HPDE6-E6E7 (cell line): Measurements from ENCODE around the gene LPAR1.

Experiments used
- DNase-seq: peaks from one replicate; pipeline ENCODE4 v3.0.0; 2011; ENCODE audit warnings: missing footprints; ENCODE audit errors: extremely low spot score

The LPAR1 gene

GRCh38 chr9:111001526-111001925, 36.7 kb downstream of the LPAR1 start:
- no peak for DNase-seq

GRCh38 chr9:111000202-111000601, 38.1 kb downstream of the LPAR1 start:
- DNase-seq, result no peak

- DNase-seq, result no peak
Measured at GRCh38 chr9:110999379-110999778, 38.9 kb downstream of the LPAR1 start.

- no peak for DNase-seq
Measured at GRCh38 chr9:110997847-110998246, 40.4 kb downstream of the LPAR1 start.

GRCh38 chr9:110996436-110997220, 41.6 kb downstream of the LPAR1 start:
- no peak for DNase-seq

GRCh38 chr9:110995420-110996340, 42.6 kb downstream of the LPAR1 start:
- no peak for DNase-seq

- DNase-seq, result no peak
Measured at GRCh38 chr9:110994771-110995241, 43.5 kb downstream of the LPAR1 start.

GRCh38 chr9:110990481-110990880, 47.8 kb downstream of the LPAR1 start:
- DNase-seq, result no peak

GRCh38 chr9:110986529-110986928, 51.7 kb downstream of the LPAR1 start:
- DNase-seq, result no peak

- DNase-seq, result no peak
Measured at GRCh38 chr9:110984890-110985437, 53.3 kb downstream of the LPAR1 start.

- DNase-seq, result no peak
Measured at GRCh38 chr9:110980261-110980660, 58.0 kb downstream of the LPAR1 start.

- DNase-seq, result no peak
Measured at GRCh38 chr9:110979636-110980035, 58.6 kb downstream of the LPAR1 start.

GRCh38 chr9:110978516-110978915, 59.8 kb downstream of the LPAR1 start:
- no peak for DNase-seq

- DNase-seq, result peak; percentile 54
Measured at GRCh38 chr9:110977259-110977709, 61.0 kb downstream of the LPAR1 start.

GRCh38 chr9:110975969-110976368, 62.3 kb downstream of the LPAR1 start:
- no peak for DNase-seq

GRCh38 chr9:110975278-110975677, 63.0 kb downstream of the LPAR1 start:
- DNase-seq, result no peak

- DNase-seq, result no peak
Measured at GRCh38 chr9:110971705-110972104, 66.6 kb downstream of the LPAR1 start.

GRCh38 chr9:110971234-110971633, 67.0 kb downstream of the LPAR1 start:
- no peak for DNase-seq

GRCh38 chr9:110969971-110970386, 68.3 kb downstream of the LPAR1 start:
- no peak for DNase-seq

- no peak for DNase-seq
Measured at GRCh38 chr9:110968096-110968495, 70.2 kb downstream of the LPAR1 start.

GRCh38 chr9:110967196-110967595, 71.1 kb downstream of the LPAR1 start:
- no peak for DNase-seq

GRCh38 chr9:110960288-110960687, 78.0 kb downstream of the LPAR1 start:
- DNase-seq, result no peak
